Suprapubic skin (tissue), 3 donors: ENCODE measurements around the gene LOXL3.

Experiments
- POLR2AphosphoS5 ChIP-seq, 3 donors: sonication (generic); formaldehyde crosslinking; IDR thresholded peaks; one replicate each; pipeline ENCODE4 v1.6.1; 2017; ENCODE audit warnings: antibody characterized with exemption in 3 of 3
- TF ChIP-seq, protein P1 (sequence below), 2 donors: fragments of 200-600 bp in 1 of 2; fragments of 450-650 bp in 1 of 2; sonication (generic) in 1 of 2; IDR thresholded peaks; one replicate each; pipeline ENCODE4 v1.5.1; 2016 to 2019; ENCODE audit warnings: antibody characterized with exemption in 2 of 2, mild to moderate bottlenecking in 1 of 2, moderate library complexity in 1 of 2

DNA sequence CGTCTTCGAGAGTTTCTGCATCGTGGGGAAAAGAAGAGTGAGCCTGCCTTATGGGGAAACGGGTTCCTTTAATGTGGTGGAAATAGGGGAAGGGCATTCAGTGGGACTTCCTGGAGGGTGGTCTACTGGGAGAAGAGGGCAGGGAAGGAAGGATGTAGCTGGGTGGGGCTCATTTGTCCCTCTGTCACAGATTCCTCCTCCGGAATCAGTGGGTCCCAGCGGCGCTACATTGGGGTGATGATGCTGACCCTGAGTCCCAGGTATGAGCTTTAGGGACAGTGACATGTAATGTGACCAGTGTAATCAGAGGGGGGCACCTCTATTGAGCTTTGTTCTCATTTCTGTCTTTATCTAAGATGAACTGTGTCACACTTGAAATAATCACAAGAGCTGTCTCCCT lies 22.1 kb downstream of the LOXL3 start:
- TF ChIP-seq, protein P1, sequence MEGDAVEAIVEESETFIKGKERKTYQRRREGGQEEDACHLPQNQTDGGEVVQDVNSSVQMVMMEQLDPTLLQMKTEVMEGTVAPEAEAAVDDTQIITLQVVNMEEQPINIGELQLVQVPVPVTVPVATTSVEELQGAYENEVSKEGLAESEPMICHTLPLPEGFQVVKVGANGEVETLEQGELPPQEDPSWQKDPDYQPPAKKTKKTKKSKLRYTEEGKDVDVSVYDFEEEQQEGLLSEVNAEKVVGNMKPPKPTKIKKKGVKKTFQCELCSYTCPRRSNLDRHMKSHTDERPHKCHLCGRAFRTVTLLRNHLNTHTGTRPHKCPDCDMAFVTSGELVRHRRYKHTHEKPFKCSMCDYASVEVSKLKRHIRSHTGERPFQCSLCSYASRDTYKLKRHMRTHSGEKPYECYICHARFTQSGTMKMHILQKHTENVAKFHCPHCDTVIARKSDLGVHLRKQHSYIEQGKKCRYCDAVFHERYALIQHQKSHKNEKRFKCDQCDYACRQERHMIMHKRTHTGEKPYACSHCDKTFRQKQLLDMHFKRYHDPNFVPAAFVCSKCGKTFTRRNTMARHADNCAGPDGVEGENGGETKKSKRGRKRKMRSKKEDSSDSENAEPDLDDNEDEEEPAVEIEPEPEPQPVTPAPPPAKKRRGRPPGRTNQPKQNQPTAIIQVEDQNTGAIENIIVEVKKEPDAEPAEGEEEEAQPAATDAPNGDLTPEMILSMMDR (IDR thresholded peaks at IDR 0.05): no peak
- TF ChIP-seq POLR2AphosphoS5 (IDR thresholded peaks at IDR 0.05): no peak
